Thyroid gland (tissue), 4 donors: ENCODE results near the gene LPP. TPM values are rescaled to one million over a fixed set of nuclear protein-coding genes. Genes with fewer than 3 reads are reported as not detected.

Experiments used
- DNase-seq, 2 donors: peaks; one replicate each; pipeline ENCODE4 v3.0.0-alpha.2; 2019
- H3K27ac ChIP-seq, 3 donors: fragments of 200-600 bp; sonication (generic); 1 replicate in 2 of 3; 2 replicates in 1 of 3; pipeline ENCODE4 v1.5.1; 2016 to 2019; ENCODE audit warnings: mild to moderate bottlenecking in 1 of 3, moderate library complexity in 1 of 3
- H3K27me3 ChIP-seq: fragments of 200-600 bp; sonication (generic); one replicate; pipeline ENCODE4 v1.5.1; 2019
- H3K36me3 ChIP-seq, 2 donors: fragments of 200-600 bp; sonication (generic); one replicate each; pipeline ENCODE4 v1.5.1; 2016 to 2019
- H3K4me1 ChIP-seq, 2 donors: fragments of 200-600 bp; sonication (generic); one replicate each; pipeline ENCODE4 v1.5.1; 2017 to 2019
- H3K4me3 ChIP-seq, 3 donors: fragments of 200-600 bp; sonication (generic); replicated peaks in 1 of 3; 1 replicate in 2 of 3; 2 replicates in 1 of 3; pipeline ENCODE4 v1.5.1; 2016; ENCODE audit warnings: mild to moderate bottlenecking in 1 of 3
- H3K9me3 ChIP-seq: fragments of 200-600 bp; sonication (generic); one replicate; pipeline ENCODE4 v1.5.1; 2017
- CTCF ChIP-seq, 6 experiments: fragments of 200-600 bp in 3 of 6; fragments of 450-650 bp in 3 of 6; sonication (generic) in 3 of 6; IDR thresholded peaks; one replicate each; pipeline ENCODE4 v1.5.1; 2016 to 2019; ENCODE audit warnings: antibody characterized with exemption in 6 of 6, mild to moderate bottlenecking in 2 of 6, inconsistent platforms in 1 of 6, moderate library complexity in 1 of 6
- POLR2A ChIP-seq, 2 donors: fragments of 450-650 bp; IDR thresholded peaks; one replicate each; pipeline ENCODE4 v1.6.1; 2017; ENCODE audit warnings: antibody characterized with exemption in 2 of 2, mild to moderate bottlenecking in 2 of 2, moderate library complexity in 1 of 2
- WGBS, 2 donors: methylation state at CpG; one replicate each; pipeline ENCODE4 v1.1.5; 2017; 5-methylcytosine and 5-hydroxymethylcytosine counted together
- intact Hi-C: fragments of 100-400 bp; cut with DNase I; formaldehyde crosslinking; loops from one replicate; pipeline ENCODE4 v1.15.1; 2023
- total RNA-seq, 4 donors: library from RNA; depleted of rRNA; stranded (reverse); fragments of >200 nt; gene quantifications; one replicate each; pipeline ENCODE4 v1.2.3, GENCODE V29; 2016

LPP gene
- total RNA-seq, 4 donors from 2014 or later: 79.0 to 141 (median 82.8) TPM

- no peak overlapping the region for H3K4me3 ChIP-seq
- no peak for DNase-seq
- no peak for TF ChIP-seq CTCF (IDR thresholded peaks at IDR 0.05)
- no peak for TF ChIP-seq POLR2A (IDR thresholded peaks at IDR 0.05)
- no peaks in the 10 kb centered on the region for H3K9me3 ChIP-seq
- no peaks in the 10 kb centered on the region for H3K36me3 ChIP-seq
- whole genome bisulfite sequencing, 2 donors: 69 to 78% methylated on average over 2 of the region's 2 CpGs
- H3K4me1 ChIP-seq: no peaks in the 10 kb centered on the region
- no peaks in the 10 kb centered on the region for H3K27me3 ChIP-seq
- H3K27ac ChIP-seq: no peak overlapping the region
- intact Hi-C loops: no loop called here
Observed at GRCh38 chr3:188914552-188914951, 760.6 kb downstream of the LPP start.

- H3K4me3 ChIP-seq: no peak overlapping the region
- no peak for TF ChIP-seq CTCF (IDR thresholded peaks at IDR 0.05)
- TF ChIP-seq POLR2A (IDR thresholded peaks at IDR 0.05): no peak
- H3K4me1 ChIP-seq: no peaks in the 10 kb centered on the region
- no peaks in the 10 kb centered on the region for H3K27me3 ChIP-seq
- 57 to 71% methylated on average over 1 of the region's 1 CpG for WGBS, 2 donors
- DNase-seq: no peak
- intact Hi-C loops: no loop called here
- H3K9me3 ChIP-seq: no peaks in the 10 kb centered on the region
- H3K27ac ChIP-seq: no peak overlapping the region
- no peaks in the 10 kb centered on the region for H3K36me3 ChIP-seq
Observed at GRCh38 chr3:188915127-188915526, 761.2 kb downstream of the LPP start.

- Histone ChIP-seq H3K4me1 (no peaks in the 10 kb centered on the region), H3K9me3 (no peaks in the 10 kb centered on the region), H3K4me3 (no peak overlapping the region), H3K36me3 (no peaks in the 10 kb centered on the region), H3K27ac (no peak overlapping the region), H3K27me3 (no peaks in the 10 kb centered on the region)
- DNase-seq: no peak
- TF ChIP-seq CTCF (IDR thresholded peaks at IDR 0.05) (no peak), POLR2A (IDR thresholded peaks at IDR 0.05) (no peak)
- intact Hi-C loops: no loop called here
Observed at GRCh38 chr3:188916934-188917401, 763.0 kb downstream of the LPP start.

- Histone ChIP-seq H3K4me3 (no peak overlapping the region), H3K27me3 (no peaks in the 10 kb centered on the region), H3K36me3 (no peaks in the 10 kb centered on the region), H3K27ac (no peak overlapping the region), H3K4me1 (no peaks in the 10 kb centered on the region), H3K9me3 (no peaks in the 10 kb centered on the region)
- intact Hi-C loops: no loop called here
- no peak for TF ChIP-seq POLR2A (IDR thresholded peaks at IDR 0.05)
- no peak for TF ChIP-seq CTCF (IDR thresholded peaks at IDR 0.05)
- no peak for DNase-seq
- 91 to 99% methylated on average over 2 of the region's 2 CpGs for WGBS, 2 donors
Observed at GRCh38 chr3:188918093-188918492, 764.1 kb downstream of the LPP start.

- intact Hi-C loops: no loop called here
- no peak for DNase-seq
- Histone ChIP-seq H3K4me1 (peaks cover 6 to 18% of the 10 kb centered on the region in 2 donors), H3K27me3 (no peaks in the 10 kb centered on the region), H3K27ac (no peak overlapping the region), H3K36me3 (no peaks in the 10 kb centered on the region), H3K4me3 (no peak overlapping the region), H3K9me3 (no peaks in the 10 kb centered on the region)
- TF ChIP-seq CTCF (IDR thresholded peaks at IDR 0.05) (no peak), POLR2A (IDR thresholded peaks at IDR 0.05) (no peak)
- 82 to 92% methylated on average over 2 of the region's 2 CpGs for WGBS, 2 donors
Observed at GRCh38 chr3:188923671-188924070, 769.7 kb downstream of the LPP start.
